PC-3 (cell line): ENCODE measurements around the gene FRMPD2.
"Not testable (repeated sequence)": the region's sequence is repeated elsewhere in the genome, so short reads cannot be mapped to it uniquely, and the experiment has no call there.

Experiments
- EZH2 ChIP-seq: fragments of 300-600 bp; sonication (generic); IDR thresholded peaks from one replicate; pipeline ENCODE4 v1.6.1; 2017; ENCODE audit warnings: antibody characterized with exemption, mild to moderate bottlenecking, low read length; ENCODE audit not compliant: unreplicated experiment
- TF ChIP-seq, protein P1 (sequence below): fragments of 300-600 bp; sonication (generic); conservative IDR thresholded peaks from 2 replicates; pipeline ENCODE4 v1.5.1; 2017; ENCODE audit warnings: antibody characterized with exemption, low read depth, mild to moderate bottlenecking, low read length

- not testable (repeated sequence) for TF ChIP-seq EZH2
- TF ChIP-seq, protein P1, sequence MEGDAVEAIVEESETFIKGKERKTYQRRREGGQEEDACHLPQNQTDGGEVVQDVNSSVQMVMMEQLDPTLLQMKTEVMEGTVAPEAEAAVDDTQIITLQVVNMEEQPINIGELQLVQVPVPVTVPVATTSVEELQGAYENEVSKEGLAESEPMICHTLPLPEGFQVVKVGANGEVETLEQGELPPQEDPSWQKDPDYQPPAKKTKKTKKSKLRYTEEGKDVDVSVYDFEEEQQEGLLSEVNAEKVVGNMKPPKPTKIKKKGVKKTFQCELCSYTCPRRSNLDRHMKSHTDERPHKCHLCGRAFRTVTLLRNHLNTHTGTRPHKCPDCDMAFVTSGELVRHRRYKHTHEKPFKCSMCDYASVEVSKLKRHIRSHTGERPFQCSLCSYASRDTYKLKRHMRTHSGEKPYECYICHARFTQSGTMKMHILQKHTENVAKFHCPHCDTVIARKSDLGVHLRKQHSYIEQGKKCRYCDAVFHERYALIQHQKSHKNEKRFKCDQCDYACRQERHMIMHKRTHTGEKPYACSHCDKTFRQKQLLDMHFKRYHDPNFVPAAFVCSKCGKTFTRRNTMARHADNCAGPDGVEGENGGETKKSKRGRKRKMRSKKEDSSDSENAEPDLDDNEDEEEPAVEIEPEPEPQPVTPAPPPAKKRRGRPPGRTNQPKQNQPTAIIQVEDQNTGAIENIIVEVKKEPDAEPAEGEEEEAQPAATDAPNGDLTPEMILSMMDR, result not testable (repeated sequence)
These were observed 30.6 kb downstream of the FRMPD2 start for GRCh38 chr10:48243921-48244320.
